ENCODE results near the gene KCNQ4.

DNA sequence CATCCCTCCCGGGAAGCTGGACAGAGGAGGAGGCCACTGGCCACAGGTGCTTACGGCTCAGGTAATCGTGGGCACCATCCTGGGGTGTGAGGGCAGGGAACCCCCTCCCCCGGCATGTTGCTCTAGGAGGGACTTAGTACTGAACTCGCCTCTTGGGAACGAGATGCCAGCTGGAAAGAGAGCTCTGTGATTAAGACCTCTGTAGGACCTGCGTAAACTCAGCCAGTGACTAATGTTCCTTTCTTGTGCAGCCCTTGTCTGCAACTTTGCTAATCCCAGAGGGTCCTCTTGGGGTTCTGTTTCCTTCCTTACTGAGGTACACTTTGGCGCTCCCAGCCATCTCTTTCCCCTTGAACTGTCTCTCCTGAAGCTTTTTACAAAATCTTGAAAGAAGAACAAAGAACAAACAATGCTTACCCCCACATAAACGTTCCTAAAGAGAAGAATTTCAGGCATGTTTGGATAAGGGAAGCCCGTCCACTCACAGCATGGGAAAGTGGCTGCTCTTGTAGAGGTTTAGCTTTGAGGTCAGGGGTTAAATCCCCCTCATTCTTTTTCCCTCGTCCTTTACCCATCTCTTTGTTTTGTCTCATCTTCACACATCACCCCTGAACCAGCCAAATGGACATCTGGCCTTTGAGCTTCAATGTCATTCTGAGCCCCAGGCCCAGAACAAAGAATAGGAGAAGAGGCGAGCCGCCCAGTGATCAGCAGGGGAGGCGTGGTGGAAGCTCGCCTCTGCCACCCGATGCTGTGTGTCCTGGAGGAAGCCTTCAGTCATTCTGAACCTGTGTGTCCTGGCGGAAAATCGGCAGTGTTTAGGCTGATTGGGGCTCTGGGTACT, 41.2 kb downstream of the KCNQ4 start:
- TF ChIP-seq EZH2phosphoT487 (IDR thresholded peaks at IDR 0.05; ENCODE audit: borderline replicate concordance, low read length), result no peak
- TF ChIP-seq, protein P1, sequence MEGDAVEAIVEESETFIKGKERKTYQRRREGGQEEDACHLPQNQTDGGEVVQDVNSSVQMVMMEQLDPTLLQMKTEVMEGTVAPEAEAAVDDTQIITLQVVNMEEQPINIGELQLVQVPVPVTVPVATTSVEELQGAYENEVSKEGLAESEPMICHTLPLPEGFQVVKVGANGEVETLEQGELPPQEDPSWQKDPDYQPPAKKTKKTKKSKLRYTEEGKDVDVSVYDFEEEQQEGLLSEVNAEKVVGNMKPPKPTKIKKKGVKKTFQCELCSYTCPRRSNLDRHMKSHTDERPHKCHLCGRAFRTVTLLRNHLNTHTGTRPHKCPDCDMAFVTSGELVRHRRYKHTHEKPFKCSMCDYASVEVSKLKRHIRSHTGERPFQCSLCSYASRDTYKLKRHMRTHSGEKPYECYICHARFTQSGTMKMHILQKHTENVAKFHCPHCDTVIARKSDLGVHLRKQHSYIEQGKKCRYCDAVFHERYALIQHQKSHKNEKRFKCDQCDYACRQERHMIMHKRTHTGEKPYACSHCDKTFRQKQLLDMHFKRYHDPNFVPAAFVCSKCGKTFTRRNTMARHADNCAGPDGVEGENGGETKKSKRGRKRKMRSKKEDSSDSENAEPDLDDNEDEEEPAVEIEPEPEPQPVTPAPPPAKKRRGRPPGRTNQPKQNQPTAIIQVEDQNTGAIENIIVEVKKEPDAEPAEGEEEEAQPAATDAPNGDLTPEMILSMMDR (IDR thresholded peaks at IDR 0.05; ENCODE audit: low read depth, low read length, poor library complexity, severe bottlenecking), result no peak

Measured in DOHH2 (cell line).